SK-N-SH treated with all-trans-retinoic acid at 6 μM for 48 hours (cell line): ENCODE measurements around the gene CTNNA3.

Experiments
- ATAC-seq: fragments of 200-7000 bp; cut with Tn5 transposase; 3 replicates; pipeline ENCODE4 v1.9.1; 2020; ENCODE audit warnings: mild to moderate bottlenecking, moderate library complexity
- ARNTL ChIP-seq: fragments of 450-650 bp; formaldehyde crosslinking; IDR thresholded peaks from 2 replicates; pipeline ENCODE4 v1.5.0; 2020; ENCODE audit warnings: low read depth, mild to moderate bottlenecking, moderate library complexity, borderline replicate concordance
- BACH2 ChIP-seq: fragments of 250-450 bp; sonication (Bioruptor Pico); IDR thresholded peaks from 2 replicates; pipeline ENCODE4 v1.9.0; 2021; ENCODE audit warnings: mild to moderate bottlenecking, borderline replicate concordance
- CSDC2 ChIP-seq: fragments of 250-450 bp; sonication (Bioruptor Pico); IDR thresholded peaks from 2 replicates; pipeline ENCODE4 v1.5.0; 2020; ENCODE audit warnings: mild to moderate bottlenecking, moderate library complexity
- CSRNP3 ChIP-seq: fragments of 250-450 bp; sonication (Bioruptor Pico); IDR thresholded peaks from 2 replicates; pipeline ENCODE4 v1.5.1; 2021; ENCODE audit warnings: mild to moderate bottlenecking, moderate library complexity
- ESRRG ChIP-seq: fragments of 250-450 bp; sonication (Bioruptor Pico); IDR thresholded peaks from 2 replicates; pipeline ENCODE4 v1.6.1; 2021; ENCODE audit warnings: mild to moderate bottlenecking
- GLIS3 ChIP-seq: fragments of 250-450 bp; sonication (Bioruptor Pico); IDR thresholded peaks from 2 replicates; pipeline ENCODE4 v1.5.0; 2020; ENCODE audit warnings: mild to moderate bottlenecking, moderate library complexity
- ISL1 ChIP-seq: fragments of 250-450 bp; sonication (Bioruptor Pico); IDR thresholded peaks from 2 replicates; pipeline ENCODE4 v2.1.2; 2022; ENCODE audit warnings: mild to moderate bottlenecking, moderate library complexity
- OSR1 ChIP-seq: fragments of 250-450 bp; sonication (Bioruptor Pico); IDR thresholded peaks from 2 replicates; pipeline ENCODE4 v1.8.0; 2022; ENCODE audit warnings: moderate library complexity, mild to moderate bottlenecking, inconsistent platforms
- PATZ1 ChIP-seq: fragments of 250-450 bp; sonication (Bioruptor Pico); IDR thresholded peaks from 2 replicates; pipeline ENCODE4 v1.8.0; 2020; ENCODE audit warnings: mild to moderate bottlenecking, moderate library complexity, borderline replicate concordance
- RARB ChIP-seq: fragments of 250-450 bp; sonication (Bioruptor Pico); IDR thresholded peaks from 2 replicates; pipeline ENCODE4 v1.8.0; 2021; ENCODE audit warnings: mild to moderate bottlenecking, moderate library complexity
- SNAI2 ChIP-seq: fragments of 250-450 bp; sonication (Bioruptor Pico); IDR thresholded peaks from 2 replicates; pipeline ENCODE4 v1.5.0; 2020; ENCODE audit warnings: mild to moderate bottlenecking, moderate library complexity
- TCF4 ChIP-seq: fragments of 250-450 bp; sonication (Bioruptor Pico); IDR thresholded peaks from 2 replicates; pipeline ENCODE4 v1.8.0; 2021; ENCODE audit warnings: mild to moderate bottlenecking, moderate library complexity, borderline replicate concordance
- TOX ChIP-seq: fragments of 250-450 bp; sonication (Bioruptor Pico); IDR thresholded peaks from 2 replicates; pipeline ENCODE4 v1.8.0; 2021; ENCODE audit warnings: mild to moderate bottlenecking, moderate library complexity, borderline replicate concordance
- ZC3H10 ChIP-seq: fragments of 250-450 bp; sonication (Bioruptor Pico); IDR thresholded peaks from 2 replicates; pipeline ENCODE4 v1.5.1; 2021; ENCODE audit warnings: mild to moderate bottlenecking, moderate library complexity
- ZFP3 ChIP-seq: fragments of 250-450 bp; sonication (Bioruptor Pico); IDR thresholded peaks from 2 replicates; pipeline ENCODE4 v1.5.0; 2020; ENCODE audit warnings: mild to moderate bottlenecking, moderate library complexity
- ZFP30 ChIP-seq: fragments of 450-650 bp; formaldehyde crosslinking; IDR thresholded peaks from 2 replicates; pipeline ENCODE4 v1.5.0; 2022; ENCODE audit warnings: mild to moderate bottlenecking, moderate library complexity
- ZNF565 ChIP-seq: fragments of 450-650 bp; formaldehyde crosslinking; conservative IDR thresholded peaks from 2 replicates; pipeline ENCODE4 v1.5.0; 2020; ENCODE audit warnings: low read depth, mild to moderate bottlenecking, moderate library complexity
- ZNF70 ChIP-seq: fragments of 450-650 bp; formaldehyde crosslinking; IDR thresholded peaks from 2 replicates; pipeline ENCODE4 v1.5.0; 2020; ENCODE audit warnings: mild to moderate bottlenecking, moderate library complexity
- ZNF8 ChIP-seq: fragments of 450-650 bp; formaldehyde crosslinking; IDR thresholded peaks from 2 replicates; pipeline ENCODE4 v1.5.0; 2020; ENCODE audit warnings: mild to moderate bottlenecking, moderate library complexity
- TF ChIP-seq, protein P1 (sequence below): fragments of 250-450 bp; sonication (Bioruptor Pico); IDR thresholded peaks from 2 replicates; pipeline ENCODE4 v1.8.0; 2021; ENCODE audit warnings: low read depth, mild to moderate bottlenecking, moderate library complexity, borderline replicate concordance
- TF ChIP-seq, protein P2 (sequence below): fragments of 250-450 bp; sonication (Bioruptor Pico); IDR thresholded peaks from 2 replicates; pipeline ENCODE4 v1.5.1; 2020; ENCODE audit warnings: low read depth, mild to moderate bottlenecking, moderate library complexity
- TF ChIP-seq, protein P3 (sequence below): fragments of 250-450 bp; sonication (Bioruptor Pico); IDR thresholded peaks from 2 replicates; pipeline ENCODE4 v1.5.0; 2020; ENCODE audit warnings: mild to moderate bottlenecking, moderate library complexity

Gene CTNNA3

GRCh38 chr10:66538908-66539307 lies 1157.1 kb downstream of the CTNNA3 start:
- TF ChIP-seq TCF4 (CRISPR knock-in tag) (no peak), SNAI2 (CRISPR knock-in tag) (no peak), RARB (CRISPR knock-in tag) (no peak), ZNF70 (CRISPR knock-in tag) (no peak), CSDC2 (CRISPR knock-in tag) (no peak), ZNF565 (CRISPR knock-in tag) (no peak), ARNTL (CRISPR knock-in tag) (no peak), BACH2 (CRISPR knock-in tag) (no peak), TOX (CRISPR knock-in tag) (no peak), ZC3H10 (CRISPR knock-in tag) (no peak), ZFP3 (CRISPR knock-in tag) (no peak), PATZ1 (CRISPR knock-in tag) (no peak), OSR1 (CRISPR knock-in tag) (no peak), ZNF8 (no peak)
- TF ChIP-seq, protein P1, sequence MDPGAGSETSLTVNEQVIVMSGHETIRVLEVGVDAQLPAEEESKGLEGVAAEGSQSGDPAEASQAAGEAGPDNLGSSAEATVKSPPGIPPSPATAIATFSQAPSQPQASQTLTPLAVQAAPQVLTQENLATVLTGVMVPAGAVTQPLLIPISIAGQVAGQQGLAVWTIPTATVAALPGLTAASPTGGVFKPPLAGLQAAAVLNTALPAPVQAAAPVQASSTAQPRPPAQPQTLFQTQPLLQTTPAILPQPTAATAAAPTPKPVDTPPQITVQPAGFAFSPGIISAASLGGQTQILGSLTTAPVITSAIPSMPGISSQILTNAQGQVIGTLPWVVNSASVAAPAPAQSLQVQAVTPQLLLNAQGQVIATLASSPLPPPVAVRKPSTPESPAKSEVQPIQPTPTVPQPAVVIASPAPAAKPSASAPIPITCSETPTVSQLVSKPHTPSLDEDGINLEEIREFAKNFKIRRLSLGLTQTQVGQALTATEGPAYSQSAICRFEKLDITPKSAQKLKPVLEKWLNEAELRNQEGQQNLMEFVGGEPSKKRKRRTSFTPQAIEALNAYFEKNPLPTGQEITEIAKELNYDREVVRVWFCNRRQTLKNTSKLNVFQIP, result no peak
- TF ChIP-seq, protein P2, sequence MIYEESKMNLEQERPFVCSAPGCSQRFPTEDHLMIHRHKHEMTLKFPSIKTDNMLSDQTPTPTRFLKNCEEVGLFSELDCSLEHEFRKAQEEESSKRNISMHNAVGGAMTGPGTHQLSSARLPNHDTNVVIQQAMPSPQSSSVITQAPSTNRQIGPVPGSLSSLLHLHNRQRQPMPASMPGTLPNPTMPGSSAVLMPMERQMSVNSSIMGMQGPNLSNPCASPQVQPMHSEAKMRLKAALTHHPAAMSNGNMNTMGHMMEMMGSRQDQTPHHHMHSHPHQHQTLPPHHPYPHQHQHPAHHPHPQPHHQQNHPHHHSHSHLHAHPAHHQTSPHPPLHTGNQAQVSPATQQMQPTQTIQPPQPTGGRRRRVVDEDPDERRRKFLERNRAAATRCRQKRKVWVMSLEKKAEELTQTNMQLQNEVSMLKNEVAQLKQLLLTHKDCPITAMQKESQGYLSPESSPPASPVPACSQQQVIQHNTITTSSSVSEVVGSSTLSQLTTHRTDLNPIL (CRISPR knock-in tag), result no peak
- ATAC-seq, result no peak

GRCh38 chr10:66538371-66538770 lies 1157.6 kb downstream of the CTNNA3 start:
- TF ChIP-seq OSR1 (CRISPR knock-in tag) (no peak), PATZ1 (CRISPR knock-in tag) (no peak), BACH2 (CRISPR knock-in tag) (no peak), RARB (CRISPR knock-in tag) (no peak), ESRRG (CRISPR knock-in tag) (no peak), ZFP30 (CRISPR knock-in tag) (no peak), ARNTL (CRISPR knock-in tag) (no peak), ZNF8 (no peak), ZFP3 (CRISPR knock-in tag) (no peak), GLIS3 (CRISPR knock-in tag) (no peak), ZNF565 (CRISPR knock-in tag) (no peak), CSDC2 (CRISPR knock-in tag) (no peak), ZC3H10 (CRISPR knock-in tag) (no peak), TCF4 (CRISPR knock-in tag) (no peak), ZNF70 (CRISPR knock-in tag) (no peak), CSRNP3 (CRISPR knock-in tag) (no peak), ISL1 (CRISPR knock-in tag) (no peak)
- TF ChIP-seq, protein P3, sequence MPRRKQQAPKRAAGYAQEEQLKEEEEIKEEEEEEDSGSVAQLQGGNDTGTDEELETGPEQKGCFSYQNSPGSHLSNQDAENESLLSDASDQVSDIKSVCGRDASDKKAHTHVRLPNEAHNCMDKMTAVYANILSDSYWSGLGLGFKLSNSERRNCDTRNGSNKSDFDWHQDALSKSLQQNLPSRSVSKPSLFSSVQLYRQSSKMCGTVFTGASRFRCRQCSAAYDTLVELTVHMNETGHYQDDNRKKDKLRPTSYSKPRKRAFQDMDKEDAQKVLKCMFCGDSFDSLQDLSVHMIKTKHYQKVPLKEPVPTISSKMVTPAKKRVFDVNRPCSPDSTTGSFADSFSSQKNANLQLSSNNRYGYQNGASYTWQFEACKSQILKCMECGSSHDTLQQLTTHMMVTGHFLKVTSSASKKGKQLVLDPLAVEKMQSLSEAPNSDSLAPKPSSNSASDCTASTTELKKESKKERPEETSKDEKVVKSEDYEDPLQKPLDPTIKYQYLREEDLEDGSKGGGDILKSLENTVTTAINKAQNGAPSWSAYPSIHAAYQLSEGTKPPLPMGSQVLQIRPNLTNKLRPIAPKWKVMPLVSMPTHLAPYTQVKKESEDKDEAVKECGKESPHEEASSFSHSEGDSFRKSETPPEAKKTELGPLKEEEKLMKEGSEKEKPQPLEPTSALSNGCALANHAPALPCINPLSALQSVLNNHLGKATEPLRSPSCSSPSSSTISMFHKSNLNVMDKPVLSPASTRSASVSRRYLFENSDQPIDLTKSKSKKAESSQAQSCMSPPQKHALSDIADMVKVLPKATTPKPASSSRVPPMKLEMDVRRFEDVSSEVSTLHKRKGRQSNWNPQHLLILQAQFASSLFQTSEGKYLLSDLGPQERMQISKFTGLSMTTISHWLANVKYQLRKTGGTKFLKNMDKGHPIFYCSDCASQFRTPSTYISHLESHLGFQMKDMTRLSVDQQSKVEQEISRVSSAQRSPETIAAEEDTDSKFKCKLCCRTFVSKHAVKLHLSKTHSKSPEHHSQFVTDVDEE (CRISPR knock-in tag), result no peak
- TF ChIP-seq, protein P1, result no peak
- TF ChIP-seq, protein P2 (CRISPR knock-in tag), result no peak
- ATAC-seq, result no peak
